ENCODE data around the gene SEH1L.

The SEH1L gene

GRCh38 chr18:12930908-12931307 lies 16.9 kb upstream of the SEH1L start:
- TF ChIP-seq ZNF416 (tag by site-specific recombination; IDR thresholded peaks at IDR 0.05) (no peak), ZNF473 (tag by site-specific recombination; IDR thresholded peaks at IDR 0.05) (no peak), ZEB2 (tag by site-specific recombination; IDR thresholded peaks at IDR 0.05) (no peak), ZNF146 (tag by site-specific recombination; IDR thresholded peaks at IDR 0.05) (no peak), ZNF513 (tag by site-specific recombination; IDR thresholded peaks at IDR 0.05) (no peak)
- TF ChIP-seq, protein P1, sequence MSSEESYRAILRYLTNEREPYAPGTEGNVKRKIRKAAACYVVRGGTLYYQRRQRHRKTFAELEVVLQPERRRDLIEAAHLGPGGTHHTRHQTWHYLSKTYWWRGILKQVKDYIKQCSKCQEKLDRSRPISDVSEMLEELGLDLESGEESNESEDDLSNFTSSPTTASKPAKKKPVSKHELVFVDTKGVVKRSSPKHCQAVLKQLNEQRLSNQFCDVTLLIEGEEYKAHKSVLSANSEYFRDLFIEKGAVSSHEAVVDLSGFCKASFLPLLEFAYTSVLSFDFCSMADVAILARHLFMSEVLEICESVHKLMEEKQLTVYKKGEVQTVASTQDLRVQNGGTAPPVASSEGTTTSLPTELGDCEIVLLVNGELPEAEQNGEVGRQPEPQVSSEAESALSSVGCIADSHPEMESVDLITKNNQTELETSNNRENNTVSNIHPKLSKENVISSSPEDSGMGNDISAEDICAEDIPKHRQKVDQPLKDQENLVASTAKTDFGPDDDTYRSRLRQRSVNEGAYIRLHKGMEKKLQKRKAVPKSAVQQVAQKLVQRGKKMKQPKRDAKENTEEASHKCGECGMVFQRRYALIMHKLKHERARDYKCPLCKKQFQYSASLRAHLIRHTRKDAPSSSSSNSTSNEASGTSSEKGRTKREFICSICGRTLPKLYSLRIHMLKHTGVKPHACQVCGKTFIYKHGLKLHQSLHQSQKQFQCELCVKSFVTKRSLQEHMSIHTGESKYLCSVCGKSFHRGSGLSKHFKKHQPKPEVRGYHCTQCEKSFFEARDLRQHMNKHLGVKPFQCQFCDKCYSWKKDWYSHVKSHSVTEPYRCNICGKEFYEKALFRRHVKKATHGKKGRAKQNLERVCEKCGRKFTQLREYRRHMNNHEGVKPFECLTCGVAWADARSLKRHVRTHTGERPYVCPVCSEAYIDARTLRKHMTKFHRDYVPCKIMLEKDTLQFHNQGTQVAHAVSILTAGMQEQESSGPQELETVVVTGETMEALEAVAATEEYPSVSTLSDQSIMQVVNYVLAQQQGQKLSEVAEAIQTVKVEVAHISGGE (tag by site-specific recombination; conservative IDR thresholded peaks at IDR 0.05; ENCODE audit: low read depth), result no peak
- H3K27ac ChIP-seq (ENCODE audit: extremely low read depth, low read depth, low read length), result no peak overlapping the region
- no peak overlapping the region for H3K4me3 ChIP-seq (ENCODE audit: low read depth, low read length)
- ChIA-PET POLR2A (no interaction called here), CTCF (interaction anchor here (0.6 to 1.0 kb wide), 2 partner anchors 204 to 637 kb away, joined by 5 read pairs; no protein-coding TSS in a partner anchor)
- H3K9me3 ChIP-seq (ENCODE audit: control insufficient read depth, insufficient read depth, low read depth, low read length), result no peaks in the 10 kb centered on the region
- no peaks in the 10 kb centered on the region for H3K36me3 ChIP-seq (ENCODE audit: control insufficient read depth in 2 of 2, insufficient read depth in 1 of 2, low read length in 2 of 2)
- H3K4me1 ChIP-seq (ENCODE audit: control insufficient read depth, insufficient read depth, low read length), result no peaks in the 10 kb centered on the region

GRCh38 chr18:12933327-12933726 lies 14.5 kb upstream of the SEH1L start:
- no peak for TF ChIP-seq MEIS1 (CRISPR knock-in tag; IDR thresholded peaks at IDR 0.05; ENCODE audit: borderline replicate concordance)
- no peak for TF ChIP-seq ZBTB49 (tag by site-specific recombination; IDR thresholded peaks at IDR 0.05; ENCODE audit: low read depth)
- TF ChIP-seq ZNF248 (tag by site-specific recombination; IDR thresholded peaks at IDR 0.05), result no peak
- no peak for TF ChIP-seq ZNF121 (tag by site-specific recombination; IDR thresholded peaks at IDR 0.05)
- TF ChIP-seq KLF17 (tag by site-specific recombination; IDR thresholded peaks at IDR 0.05), result no peak
- peak; percentile 24; the same call in 1 of the 2 replicates for TF ChIP-seq ZNF513 (tag by site-specific recombination; IDR thresholded peaks at IDR 0.05)
- no peak for TF ChIP-seq ZNF768 (tag by site-specific recombination; IDR thresholded peaks at IDR 0.05)
- CTCF ChIA-PET, result interaction anchor here (0.6 to 4.7 kb wide), 24 partner anchors 9 to 661 kb away, joined by 3 to 224 read pairs (median 8); partner anchors contain the start of gene PTPN2
- Histone ChIP-seq H3K4me1 (ENCODE audit: control insufficient read depth, insufficient read depth, low read length) (no peaks in the 10 kb centered on the region), H3K9me3 (ENCODE audit: control insufficient read depth, insufficient read depth, low read depth, low read length) (no peaks in the 10 kb centered on the region), H3K27ac (ENCODE audit: extremely low read depth, low read depth, low read length) (no peak overlapping the region), H3K4me3 (ENCODE audit: low read depth, low read length) (no peak overlapping the region), H3K36me3 (ENCODE audit: control insufficient read depth in 2 of 2, insufficient read depth in 1 of 2, low read length in 2 of 2) (no peaks in the 10 kb centered on the region)
- POLR2A ChIA-PET, result interaction anchor here (2.1 kb wide), 1 partner anchor 50 kb away, joined by 12 read pairs; the partner anchor contains the start of gene PTPN2

Data from HEK293 (cell line).